ENCODE measurements around the gene PPA1.

- TF ChIP-seq POLR2AphosphoS5 (IDR thresholded peaks at IDR 0.05) (no peak), POLR2A (IDR thresholded peaks at IDR 0.05) (no peak)
Observed at GRCh38 chr10:70190581-70190980, 42.6 kb downstream of the PPA1 start.

All from sigmoid colon (tissue), 4 donors.